ENCODE measurements around the gene GRM8.

GRCh38 chr7:127194571-127194970, 58.2 kb downstream of the GRM8 start:
- TF ChIP-seq SAFB2 (IDR thresholded peaks at IDR 0.05; ENCODE audit: borderline replicate concordance, low read depth, low read length, severe bottlenecking) (no peak), TCF7L2 (IDR thresholded peaks at IDR 0.05; ENCODE audit: low read depth, low read length) (no peak), MAX (CRISPR knock-in tag; IDR thresholded peaks at IDR 0.05) (no peak), POLR2A (conservative IDR thresholded peaks at IDR 0.05) (no peak), ETV6 (IDR thresholded peaks at IDR 0.05; ENCODE audit: borderline replicate concordance in 1 of 2, low read depth in 2 of 2, low read length in 1 of 2) (no peak), ETV6 (CRISPR knock-in tag; IDR thresholded peaks at IDR 0.05; ENCODE audit: borderline replicate concordance) (no peak)
- TF ChIP-seq, protein P1, sequence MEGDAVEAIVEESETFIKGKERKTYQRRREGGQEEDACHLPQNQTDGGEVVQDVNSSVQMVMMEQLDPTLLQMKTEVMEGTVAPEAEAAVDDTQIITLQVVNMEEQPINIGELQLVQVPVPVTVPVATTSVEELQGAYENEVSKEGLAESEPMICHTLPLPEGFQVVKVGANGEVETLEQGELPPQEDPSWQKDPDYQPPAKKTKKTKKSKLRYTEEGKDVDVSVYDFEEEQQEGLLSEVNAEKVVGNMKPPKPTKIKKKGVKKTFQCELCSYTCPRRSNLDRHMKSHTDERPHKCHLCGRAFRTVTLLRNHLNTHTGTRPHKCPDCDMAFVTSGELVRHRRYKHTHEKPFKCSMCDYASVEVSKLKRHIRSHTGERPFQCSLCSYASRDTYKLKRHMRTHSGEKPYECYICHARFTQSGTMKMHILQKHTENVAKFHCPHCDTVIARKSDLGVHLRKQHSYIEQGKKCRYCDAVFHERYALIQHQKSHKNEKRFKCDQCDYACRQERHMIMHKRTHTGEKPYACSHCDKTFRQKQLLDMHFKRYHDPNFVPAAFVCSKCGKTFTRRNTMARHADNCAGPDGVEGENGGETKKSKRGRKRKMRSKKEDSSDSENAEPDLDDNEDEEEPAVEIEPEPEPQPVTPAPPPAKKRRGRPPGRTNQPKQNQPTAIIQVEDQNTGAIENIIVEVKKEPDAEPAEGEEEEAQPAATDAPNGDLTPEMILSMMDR (IDR thresholded peaks at IDR 0.05 in 2 of 3, conservative IDR thresholded peaks at IDR 0.05 in 1 of 3; ENCODE audit: insufficient read depth in 2 of 3, low read depth in 1 of 3, low read length in 3 of 3), result no peak
- TF ChIP-seq, protein P2, sequence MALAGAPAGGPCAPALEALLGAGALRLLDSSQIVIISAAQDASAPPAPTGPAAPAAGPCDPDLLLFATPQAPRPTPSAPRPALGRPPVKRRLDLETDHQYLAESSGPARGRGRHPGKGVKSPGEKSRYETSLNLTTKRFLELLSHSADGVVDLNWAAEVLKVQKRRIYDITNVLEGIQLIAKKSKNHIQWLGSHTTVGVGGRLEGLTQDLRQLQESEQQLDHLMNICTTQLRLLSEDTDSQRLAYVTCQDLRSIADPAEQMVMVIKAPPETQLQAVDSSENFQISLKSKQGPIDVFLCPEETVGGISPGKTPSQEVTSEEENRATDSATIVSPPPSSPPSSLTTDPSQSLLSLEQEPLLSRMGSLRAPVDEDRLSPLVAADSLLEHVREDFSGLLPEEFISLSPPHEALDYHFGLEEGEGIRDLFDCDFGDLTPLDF (CRISPR knock-in tag; IDR thresholded peaks at IDR 0.05), result no peak
- TF ChIP-seq, protein P3, sequence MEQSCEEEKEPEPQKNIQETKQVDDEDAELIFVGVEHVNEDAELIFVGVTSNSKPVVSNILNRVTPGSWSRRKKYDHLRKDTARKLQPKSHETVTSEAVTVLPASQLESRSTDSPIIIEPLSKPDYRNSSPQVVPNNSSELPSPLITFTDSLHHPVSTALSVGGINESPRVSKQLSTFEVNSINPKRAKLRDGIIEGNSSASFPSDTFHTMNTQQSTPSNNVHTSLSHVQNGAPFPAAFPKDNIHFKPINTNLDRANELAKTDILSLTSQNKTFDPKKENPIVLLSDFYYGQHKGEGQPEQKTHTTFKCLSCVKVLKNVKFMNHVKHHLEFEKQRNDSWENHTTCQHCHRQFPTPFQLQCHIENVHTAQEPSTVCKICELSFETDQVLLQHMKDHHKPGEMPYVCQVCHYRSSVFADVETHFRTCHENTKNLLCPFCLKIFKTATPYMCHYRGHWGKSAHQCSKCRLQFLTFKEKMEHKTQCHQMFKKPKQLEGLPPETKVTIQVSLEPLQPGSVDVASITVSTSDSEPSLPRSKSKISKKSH (CRISPR knock-in tag; IDR thresholded peaks at IDR 0.05), result no peak

Data from K562 (cell line).